KOPT-K1 (cell line): Measurements from ENCODE around the gene RPL13.

Source experiments
- H3K27ac ChIP-seq: fragments of 200-600 bp; sonication (generic); 2 replicates; pipeline ENCODE4 v1.5.1; 2016; ENCODE audit warnings: antibody characterized with exemption, mild to moderate bottlenecking, low read depth, low read length; ENCODE audit not compliant: poor library complexity, severe bottlenecking
- H3K36me3 ChIP-seq: fragments of 200-600 bp; sonication (generic); 2 replicates; pipeline ENCODE4 v1.5.1; 2017; ENCODE audit warnings: antibody characterized with exemption, mild to moderate bottlenecking, low read length, moderate library complexity; ENCODE audit not compliant: insufficient read depth
- H3K9me3 ChIP-seq: fragments of 200-600 bp; sonication (generic); 2 replicates; pipeline ENCODE4 v1.5.1; 2017; ENCODE audit warnings: antibody characterized with exemption, low read length, mild to moderate bottlenecking; ENCODE audit not compliant: insufficient read depth, poor library complexity, severe bottlenecking

Gene RPL13

DNA sequence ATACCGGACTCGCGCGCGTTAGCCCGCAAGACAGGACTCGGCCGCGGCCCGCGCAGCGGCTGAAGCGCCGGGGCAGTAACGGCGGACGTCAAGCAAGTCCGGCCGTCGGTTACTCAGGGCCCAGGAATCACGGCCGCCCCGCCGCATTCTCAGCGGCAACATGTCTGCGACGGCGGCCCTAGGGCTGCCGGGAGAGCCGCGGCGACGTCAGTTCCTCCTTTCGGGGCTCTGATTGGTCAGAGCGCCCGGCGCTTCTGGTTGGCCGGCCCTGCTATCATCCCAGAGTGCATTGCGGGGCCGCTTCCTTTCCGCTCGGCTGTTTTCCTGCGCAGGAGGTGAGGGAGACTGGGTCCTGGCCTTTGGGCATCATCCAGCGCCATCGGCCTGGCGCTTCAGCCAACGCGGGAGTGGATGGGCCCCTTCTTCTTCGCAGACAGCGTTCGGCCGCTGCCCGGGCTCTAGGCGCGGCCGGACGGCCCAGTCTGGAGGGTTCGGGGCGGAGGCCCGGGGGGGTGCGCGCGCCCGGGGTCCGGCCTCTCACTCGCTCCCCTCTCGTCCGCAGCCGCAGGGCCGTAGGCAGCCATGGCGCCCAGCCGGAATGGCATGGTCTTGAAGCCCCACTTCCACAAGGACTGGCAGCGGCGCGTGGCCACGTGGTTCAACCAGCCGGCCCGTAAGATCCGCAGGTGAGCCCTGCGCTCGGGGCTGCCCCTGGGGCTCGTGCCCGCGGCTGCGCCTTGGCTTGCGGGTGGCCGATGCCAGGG, at the start of gene RPL13:
RPL13 (plus strand) TSS at position 305 of the 764 bp plus-strand sequence; CDS start at position 583, 278 bp downstream.
- H3K36me3 ChIP-seq = peaks cover 71% of the 10 kb centered on the region
- no peaks in the 10 kb centered on the region for H3K9me3 ChIP-seq
- peak within 1 kb of the TSS; percentile 85 for H3K27ac ChIP-seq

DNA sequence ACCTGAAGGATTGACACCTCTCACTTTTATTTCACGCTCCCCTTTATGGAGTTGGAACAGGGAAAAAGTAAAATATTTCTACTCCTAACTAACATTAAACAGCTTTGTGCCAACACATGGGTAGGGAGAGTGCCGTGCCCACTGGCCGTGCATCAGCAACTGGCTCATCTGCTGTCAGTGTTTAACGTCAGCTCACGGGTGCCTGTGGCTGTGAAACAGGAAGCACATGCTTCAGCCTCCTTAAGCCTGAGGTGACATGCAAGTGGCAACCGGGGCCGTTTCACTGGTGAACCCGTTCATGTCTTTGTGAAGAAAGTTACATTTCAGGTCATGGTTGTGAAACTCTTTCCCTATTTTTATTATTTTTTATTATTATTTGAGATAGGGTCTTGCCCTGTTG, 49.1 kb upstream of the RPL13 start:
- no peaks in the 10 kb centered on the region for H3K9me3 ChIP-seq
- H3K36me3 ChIP-seq = peaks cover 59% of the 10 kb centered on the region
- no peak overlapping the region for H3K27ac ChIP-seq

DNA sequence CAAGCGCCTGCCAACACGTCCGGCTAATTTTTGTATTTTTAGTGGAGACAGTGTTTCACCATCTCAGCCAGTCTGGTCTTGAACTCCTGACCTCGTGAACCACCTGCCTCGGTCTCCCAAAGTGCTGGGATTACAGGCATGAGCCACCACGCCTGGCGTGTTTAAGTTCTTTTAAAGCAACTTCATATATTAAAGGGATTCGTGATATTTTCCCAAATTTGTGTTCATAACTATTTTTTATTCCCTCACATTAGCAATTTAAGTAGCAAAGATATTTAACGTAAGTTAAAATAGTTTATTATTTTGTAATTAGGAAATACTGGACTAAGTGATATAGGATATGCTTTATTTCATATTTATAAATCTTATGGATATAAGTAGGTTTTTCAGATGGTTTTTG, 48.0 kb upstream of the RPL13 start:
- Histone ChIP-seq H3K27ac (no peak overlapping the region), H3K9me3 (no peaks in the 10 kb centered on the region), H3K36me3 (peaks cover 70% of the 10 kb centered on the region)

DNA sequence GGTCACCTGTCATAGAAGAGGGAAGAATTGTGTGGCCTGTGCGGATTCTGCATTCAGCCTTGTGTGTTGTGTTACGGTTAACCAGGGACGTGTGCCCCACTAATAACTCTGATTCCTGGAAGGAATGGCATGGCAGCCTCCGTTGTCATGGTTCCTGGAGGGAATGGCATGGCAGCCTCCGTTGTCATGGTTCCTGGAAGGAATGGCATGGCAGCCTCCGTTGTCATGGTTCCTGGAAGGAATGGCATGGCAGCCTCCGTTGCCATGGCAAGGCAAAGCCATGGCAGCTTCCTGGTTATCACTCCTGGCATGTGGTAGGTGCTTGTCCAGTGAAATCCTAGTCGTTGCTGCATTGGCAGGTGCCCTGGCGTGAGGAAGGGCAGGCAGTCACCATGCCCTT, 43.4 kb upstream of the RPL13 start:
- no peaks in the 10 kb centered on the region for H3K9me3 ChIP-seq
- H3K27ac ChIP-seq = no peak overlapping the region
- peaks cover 97% of the 10 kb centered on the region for H3K36me3 ChIP-seq

DNA sequence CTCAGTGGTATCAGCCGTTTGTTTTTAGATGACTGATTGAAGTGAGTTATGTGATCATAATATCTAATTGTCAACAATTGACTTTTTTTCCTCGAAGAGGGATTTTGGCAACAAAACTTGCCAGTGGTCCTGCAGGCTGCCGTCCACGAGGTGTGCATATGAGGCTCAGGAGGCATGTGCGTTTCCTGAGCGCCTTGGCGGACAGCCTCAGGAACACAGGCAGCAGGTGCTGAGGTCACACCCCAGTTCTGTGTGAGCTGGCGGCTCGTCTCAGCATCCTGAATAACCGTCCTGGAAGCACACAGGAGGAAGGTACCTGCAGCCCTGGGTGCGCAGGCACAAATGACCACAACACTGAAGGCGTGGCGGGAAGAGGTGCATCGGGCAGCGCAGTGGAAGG, 40.6 kb upstream of the RPL13 start:
- no peak overlapping the region for H3K27ac ChIP-seq
- H3K36me3 ChIP-seq = peaks cover 98% of the 10 kb centered on the region
- no peaks in the 10 kb centered on the region for H3K9me3 ChIP-seq

DNA sequence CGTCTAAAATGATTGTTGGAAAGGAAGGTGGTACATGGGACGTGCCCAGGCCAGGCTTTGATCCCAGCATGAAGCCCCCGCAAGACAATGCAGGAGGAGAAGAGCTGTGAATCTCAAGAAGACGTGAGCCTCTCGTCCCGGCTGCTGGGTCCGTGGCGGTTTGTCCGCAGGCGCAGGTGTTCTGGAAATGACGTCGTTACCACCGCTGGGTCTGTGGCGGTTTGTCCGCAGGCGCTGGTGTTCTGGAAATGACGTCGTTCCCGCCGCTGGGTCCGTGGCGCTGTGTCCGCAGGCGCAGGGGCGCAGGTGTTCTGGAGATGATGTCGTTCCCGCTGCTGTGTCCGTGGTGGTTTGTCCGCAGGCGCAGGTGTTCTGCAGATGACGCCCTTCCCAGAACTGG, 38.2 kb upstream of the RPL13 start:
- Histone ChIP-seq H3K9me3 (no peaks in the 10 kb centered on the region), H3K36me3 (peaks cover 100% of the 10 kb centered on the region), H3K27ac (no peak overlapping the region)

DNA sequence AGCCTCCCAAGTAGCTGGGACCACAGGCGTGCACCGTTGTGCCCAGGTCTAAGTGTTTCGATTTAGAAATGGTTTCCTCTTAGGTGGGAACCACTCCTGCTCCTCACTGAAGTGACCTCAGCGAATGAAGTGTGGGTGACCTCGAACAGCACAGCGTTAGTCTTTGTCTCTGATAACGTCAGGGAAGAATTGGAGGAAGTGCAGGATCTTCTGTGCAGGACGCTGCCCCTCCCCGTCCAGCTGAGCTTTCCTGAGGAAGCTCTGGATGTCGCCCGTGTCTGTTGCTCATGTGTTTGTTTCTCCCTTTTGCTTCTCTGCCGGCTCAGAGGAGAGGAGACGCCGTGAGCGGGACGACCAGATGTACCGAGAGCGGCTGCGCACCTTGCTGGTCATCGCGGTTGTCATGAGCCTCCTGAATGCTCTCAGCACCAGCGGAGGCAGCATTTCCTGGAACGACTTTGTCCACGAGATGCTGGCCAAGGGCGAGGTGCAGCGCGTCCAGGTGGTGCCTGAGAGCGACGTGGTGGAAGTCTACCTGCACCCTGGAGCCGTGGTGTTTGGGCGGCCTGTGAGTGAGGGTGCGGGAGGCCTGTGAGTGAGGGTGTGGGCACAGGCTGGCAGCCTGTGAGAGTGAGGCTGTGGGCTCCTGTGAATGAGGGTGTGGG, 36.7 kb upstream of the RPL13 start:
- H3K27ac ChIP-seq = no peak overlapping the region
- H3K36me3 ChIP-seq = peaks cover 100% of the 10 kb centered on the region

DNA sequence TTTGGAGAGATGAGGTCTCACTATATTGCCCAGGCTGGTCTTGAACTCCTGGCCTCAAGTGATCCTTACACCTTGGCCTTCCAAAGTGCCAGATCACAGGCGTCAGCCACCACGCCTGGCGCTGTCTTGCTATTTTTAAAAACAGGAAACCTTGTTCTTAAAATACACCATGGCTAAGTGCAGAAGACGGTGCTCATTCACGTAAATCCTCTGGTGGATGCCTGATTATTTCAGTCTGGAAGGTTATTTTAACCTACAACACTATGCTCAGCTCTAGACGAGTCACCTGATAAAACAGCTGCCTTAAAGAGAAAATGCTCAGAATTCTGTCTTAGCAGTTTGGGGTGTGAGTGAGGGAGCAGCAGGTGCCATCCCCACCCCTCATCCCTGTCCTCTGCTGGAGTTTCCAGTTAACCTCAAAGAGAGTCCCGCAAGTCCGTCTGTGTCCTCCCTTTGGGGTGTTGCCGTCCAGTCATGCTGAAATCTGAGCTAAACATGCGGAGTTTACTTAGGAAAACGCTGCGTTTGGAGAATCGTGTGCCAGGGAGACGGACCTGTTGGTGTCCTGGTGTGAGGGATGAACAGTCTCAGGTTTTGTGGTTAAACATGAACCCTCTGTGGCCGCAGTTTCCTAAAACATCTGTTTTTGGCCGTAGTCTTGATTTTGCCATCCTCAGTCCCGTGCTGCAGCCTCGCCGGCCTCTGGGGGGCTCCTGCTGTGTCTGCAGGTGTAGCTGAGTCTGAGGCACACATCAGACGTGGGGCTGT, 35.2 kb upstream of the RPL13 start:
- Histone ChIP-seq H3K36me3 (peaks cover 100% of the 10 kb centered on the region), H3K9me3 (no peaks in the 10 kb centered on the region), H3K27ac (no peak overlapping the region)

More for the DNA sequence above, 36.7 kb upstream of the RPL13 start:
- H3K9me3 ChIP-seq = no peaks in the 10 kb centered on the region

DNA sequence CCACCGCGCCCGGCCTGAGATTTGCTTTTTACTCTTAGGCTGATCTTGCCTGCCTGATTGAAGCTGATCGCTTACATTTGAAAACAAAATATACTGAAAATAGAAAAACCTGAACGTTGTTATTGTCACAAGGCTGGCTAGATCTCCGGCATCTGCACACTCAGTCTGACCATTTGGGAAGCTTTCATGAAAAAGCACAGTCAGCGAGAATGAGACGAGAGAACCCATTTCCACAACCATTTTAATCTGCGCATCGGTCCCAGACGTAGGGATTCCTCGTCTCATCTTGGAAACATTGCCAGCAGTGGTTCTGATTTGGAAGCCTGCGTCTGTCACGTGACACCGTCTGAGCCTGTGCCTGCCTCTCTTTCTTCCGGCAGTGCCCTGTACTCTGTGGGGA, 31.4 kb upstream of the RPL13 start:
- no peak overlapping the region for H3K27ac ChIP-seq
- no peaks in the 10 kb centered on the region for H3K9me3 ChIP-seq
- peaks cover 100% of the 10 kb centered on the region for H3K36me3 ChIP-seq

DNA sequence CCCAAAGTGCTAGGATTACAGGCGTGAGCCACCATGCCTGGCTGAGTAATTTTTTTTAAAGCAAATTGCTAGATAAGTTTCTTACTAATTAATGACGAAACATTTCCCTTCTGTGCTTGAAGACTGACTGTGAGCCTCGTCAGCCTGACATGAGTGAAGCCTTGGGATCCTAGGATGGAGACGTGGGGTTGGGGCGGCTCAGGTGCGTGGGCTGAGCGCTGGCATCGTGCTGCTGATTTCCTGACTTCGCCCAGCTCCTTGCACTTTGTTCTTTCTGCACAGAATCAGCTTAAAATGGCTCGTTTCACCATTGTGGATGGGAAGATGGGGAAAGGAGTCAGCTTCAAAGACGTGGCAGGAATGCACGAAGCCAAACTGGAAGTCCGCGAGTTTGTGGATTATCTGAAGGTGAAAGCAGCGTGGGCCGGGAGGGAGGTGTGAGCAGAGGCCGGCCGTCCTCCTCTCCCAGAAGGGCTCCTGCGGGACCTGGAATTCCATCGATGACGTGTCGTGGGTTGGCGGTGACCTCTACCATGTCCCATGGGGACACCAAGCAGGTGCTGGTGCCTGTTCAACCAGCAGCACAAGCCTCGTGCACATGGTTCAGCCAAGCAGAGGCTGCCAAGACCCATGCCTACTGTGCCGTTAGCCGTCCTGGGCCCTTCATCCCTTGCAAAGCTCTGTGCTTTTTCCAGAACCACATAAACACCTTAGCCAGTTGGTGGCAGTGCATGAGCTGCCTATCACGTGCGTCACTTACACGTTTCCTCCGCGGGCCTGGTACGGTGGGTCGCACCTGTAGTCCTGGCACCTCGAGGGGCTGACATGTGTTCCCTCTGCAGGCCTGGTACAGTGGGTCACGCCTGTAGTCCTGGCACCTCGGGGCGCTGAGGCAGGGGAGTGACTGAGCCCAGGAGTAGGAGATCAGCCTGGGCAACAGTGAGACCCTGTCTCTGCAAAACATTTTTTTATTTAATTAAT, 29.8 kb upstream of the RPL13 start:
- Histone ChIP-seq H3K36me3 (peaks cover 100% of the 10 kb centered on the region), H3K27ac (no peak overlapping the region), H3K9me3 (no peaks in the 10 kb centered on the region)

DNA sequence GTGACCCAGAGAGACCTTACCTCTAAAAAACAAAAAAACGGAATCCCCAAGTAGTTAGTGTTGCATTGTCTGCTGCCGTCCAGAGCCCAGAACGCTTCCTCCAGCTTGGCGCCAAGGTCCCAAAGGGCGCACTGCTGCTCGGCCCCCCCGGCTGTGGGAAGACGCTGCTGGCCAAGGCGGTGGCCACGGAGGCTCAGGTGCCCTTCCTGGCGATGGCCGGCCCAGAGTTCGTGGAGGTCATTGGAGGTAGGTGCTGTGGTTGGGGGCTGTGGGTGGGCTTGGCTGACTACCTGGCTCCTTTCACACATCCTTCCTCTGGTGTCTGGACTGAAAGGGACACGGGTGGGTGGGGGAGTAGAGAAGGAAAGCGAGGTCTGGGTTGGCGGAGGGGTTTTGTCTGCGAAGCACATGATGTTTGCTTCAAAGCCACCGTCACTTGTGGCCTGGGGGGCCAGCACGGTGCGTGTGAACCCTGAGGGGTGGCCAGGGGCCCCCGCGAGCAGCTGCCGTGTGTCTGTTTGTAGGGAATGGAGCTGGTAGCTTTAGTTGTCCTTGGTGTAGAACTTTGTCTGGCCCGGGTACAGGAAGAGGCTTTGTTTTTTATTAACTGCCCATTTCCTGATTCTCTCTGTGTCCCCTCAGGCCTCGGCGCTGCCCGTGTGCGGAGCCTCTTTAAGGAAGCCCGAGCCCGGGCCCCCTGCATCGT, 28.5 kb upstream of the RPL13 start:
- H3K27ac ChIP-seq = no peak overlapping the region
- H3K36me3 ChIP-seq = peaks cover 99% of the 10 kb centered on the region
- H3K9me3 ChIP-seq = no peaks in the 10 kb centered on the region

DNA sequence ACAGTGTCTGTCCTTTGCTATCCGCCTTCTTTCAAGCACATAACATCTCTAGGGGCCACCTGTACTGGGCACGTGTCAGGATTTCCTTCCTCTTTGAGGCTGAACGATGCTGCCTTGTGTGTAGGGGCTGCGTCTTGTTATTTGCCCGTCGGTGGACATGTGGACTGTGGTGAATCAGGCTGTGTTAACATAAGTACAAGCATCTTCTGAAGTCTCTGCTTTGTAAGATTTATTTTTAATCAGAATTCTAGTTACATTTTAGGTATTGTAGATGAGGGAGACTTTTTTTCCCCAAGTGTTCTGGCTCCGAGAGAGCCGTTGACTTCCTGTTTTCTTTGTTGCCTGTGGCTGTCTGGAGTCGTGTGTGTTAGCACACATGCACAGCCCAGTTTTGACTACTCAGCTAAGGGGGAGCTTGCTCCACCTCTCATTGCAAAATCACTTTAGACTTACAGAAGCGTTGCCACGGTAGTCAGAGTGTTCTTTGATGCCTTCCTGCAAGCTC, 26.2 kb upstream of the RPL13 start:
- Histone ChIP-seq H3K27ac (no peak overlapping the region), H3K36me3 (peaks cover 96% of the 10 kb centered on the region), H3K9me3 (no peaks in the 10 kb centered on the region)

DNA sequence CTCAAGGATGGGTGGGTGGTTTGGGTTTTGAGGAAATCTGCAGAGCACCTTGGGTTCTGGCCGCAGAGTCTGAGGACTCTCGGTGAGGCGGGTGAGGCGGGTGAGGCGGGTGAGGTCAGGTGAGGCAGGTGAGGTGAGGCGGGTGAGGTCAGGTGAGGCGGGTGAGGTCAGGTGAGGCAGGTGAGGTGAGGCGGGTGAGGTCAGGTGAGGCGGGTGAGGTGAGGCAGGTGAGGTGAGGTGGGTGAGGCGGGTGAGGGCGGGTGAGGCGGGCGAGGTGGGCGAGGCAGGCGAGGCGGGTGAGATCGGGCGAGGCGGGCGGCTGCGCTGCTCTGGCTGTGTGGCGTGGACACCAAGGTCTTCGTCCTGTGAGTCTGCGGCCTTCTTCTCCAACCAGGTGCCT, 24.1 kb upstream of the RPL13 start:
- Histone ChIP-seq H3K9me3 (no peaks in the 10 kb centered on the region), H3K27ac (no peak overlapping the region), H3K36me3 (peaks cover 93% of the 10 kb centered on the region)
